HEK293 (cell line): ENCODE measurements around the gene UBE2D2.

Source experiments
- BCL6B ChIP-seq: fragments of 450-650 bp; formaldehyde crosslinking; IDR thresholded peaks from 2 replicates; pipeline ENCODE4 v1.5.1; 2017; ENCODE audit warnings: missing biosample characterization, missing genetic modification characterization
- GFI1B ChIP-seq: fragments of 450-650 bp; formaldehyde crosslinking; IDR thresholded peaks from 2 replicates; pipeline ENCODE4 v1.5.1; 2016; ENCODE audit warnings: missing biosample characterization, missing genetic modification characterization
- GLIS1 ChIP-seq: fragments of 450-650 bp; formaldehyde crosslinking; IDR thresholded peaks from 2 replicates; pipeline ENCODE4 v1.5.1; 2016; ENCODE audit warnings: missing biosample characterization, missing genetic modification characterization
- GLIS2 ChIP-seq: fragments of 450-650 bp; formaldehyde crosslinking; IDR thresholded peaks from 2 replicates; pipeline ENCODE4 v1.5.1; 2016; ENCODE audit warnings: missing biosample characterization, missing genetic modification characterization
- KLF1 ChIP-seq: fragments of 450-650 bp; formaldehyde crosslinking; IDR thresholded peaks from 2 replicates; pipeline ENCODE4 v1.5.1; 2016; ENCODE audit warnings: missing biosample characterization, missing genetic modification characterization
- KLF16 ChIP-seq: fragments of 450-650 bp; formaldehyde crosslinking; IDR thresholded peaks from 2 replicates; pipeline ENCODE4 v1.5.1; 2017; ENCODE audit warnings: missing biosample characterization, missing genetic modification characterization
- OVOL3 ChIP-seq: fragments of 450-650 bp; formaldehyde crosslinking; IDR thresholded peaks from 2 replicates; pipeline ENCODE4 v1.5.1; 2016; ENCODE audit warnings: missing biosample characterization, missing genetic modification characterization
- SP2 ChIP-seq: fragments of 450-650 bp; formaldehyde crosslinking; IDR thresholded peaks from 2 replicates; pipeline ENCODE4 v1.5.1; 2016; ENCODE audit warnings: missing biosample characterization, missing genetic modification characterization
- YY2 ChIP-seq: fragments of 450-650 bp; formaldehyde crosslinking; IDR thresholded peaks from 2 replicates; pipeline ENCODE4 v1.5.1; 2016; ENCODE audit warnings: missing biosample characterization, missing genetic modification characterization
- ZFP41 ChIP-seq: fragments of 450-650 bp; formaldehyde crosslinking; IDR thresholded peaks from 2 replicates; pipeline ENCODE4 v1.5.1; 2016; ENCODE audit warnings: missing biosample characterization, missing genetic modification characterization, borderline replicate concordance
- ZNF10 ChIP-seq: fragments of 450-650 bp; formaldehyde crosslinking; IDR thresholded peaks from 2 replicates; pipeline ENCODE4 v1.5.1; 2017; ENCODE audit warnings: missing biosample characterization, missing genetic modification characterization
- ZNF146 ChIP-seq: fragments of 450-650 bp; formaldehyde crosslinking; IDR thresholded peaks from 2 replicates; pipeline ENCODE4 v1.5.1; 2016; ENCODE audit warnings: missing biosample characterization, missing genetic modification characterization
- ZNF2 ChIP-seq: fragments of 450-650 bp; formaldehyde crosslinking; IDR thresholded peaks from 2 replicates; pipeline ENCODE4 v1.5.1; 2016; ENCODE audit warnings: missing biosample characterization, missing genetic modification characterization
- ZNF221 ChIP-seq: fragments of 450-650 bp; formaldehyde crosslinking; IDR thresholded peaks from 2 replicates; pipeline ENCODE4 v1.5.1; 2017; ENCODE audit warnings: missing biosample characterization, missing genetic modification characterization, borderline replicate concordance
- ZNF239 ChIP-seq: fragments of 450-650 bp; formaldehyde crosslinking; IDR thresholded peaks from 2 replicates; pipeline ENCODE4 v1.5.1; 2016; ENCODE audit warnings: missing biosample characterization, missing genetic modification characterization
- ZNF561 ChIP-seq: fragments of 450-650 bp; IDR thresholded peaks from 2 replicates; pipeline ENCODE4 v1.5.1; 2018; ENCODE audit warnings: missing biosample characterization, missing genetic modification characterization, borderline replicate concordance
- ZNF624 ChIP-seq: fragments of 450-650 bp; formaldehyde crosslinking; IDR thresholded peaks from 2 replicates; pipeline ENCODE4 v1.5.1; 2017; ENCODE audit warnings: missing biosample characterization, missing genetic modification characterization
- ZNF660 ChIP-seq: fragments of 450-650 bp; IDR thresholded peaks from 2 replicates; pipeline ENCODE4 v1.5.1; 2018; ENCODE audit warnings: missing biosample characterization, mild to moderate bottlenecking, missing genetic modification characterization
- ZNF692 ChIP-seq: fragments of 450-650 bp; formaldehyde crosslinking; IDR thresholded peaks from 2 replicates; pipeline ENCODE4 v1.5.1; 2016; ENCODE audit warnings: missing biosample characterization, missing genetic modification characterization
- ZNF747 ChIP-seq: fragments of 450-650 bp; formaldehyde crosslinking; IDR thresholded peaks from 2 replicates; pipeline ENCODE4 v1.5.1; 2016; ENCODE audit warnings: missing biosample characterization, missing genetic modification characterization
- ZNF76 ChIP-seq: fragments of 450-650 bp; formaldehyde crosslinking; IDR thresholded peaks from 2 replicates; pipeline ENCODE4; 2016; ENCODE audit warnings: low read depth, missing biosample characterization, missing genetic modification characterization, borderline replicate concordance
- ZNF777 ChIP-seq: fragments of 450-650 bp; formaldehyde crosslinking; IDR thresholded peaks from 2 replicates; pipeline ENCODE4 v1.5.1; 2017; ENCODE audit warnings: missing biosample characterization, missing genetic modification characterization, borderline replicate concordance
- ZNF785 ChIP-seq: fragments of 450-650 bp; formaldehyde crosslinking; IDR thresholded peaks from 2 replicates; pipeline ENCODE4 v1.5.1; 2016; ENCODE audit warnings: missing biosample characterization, missing genetic modification characterization
- ZNF843 ChIP-seq: fragments of 450-650 bp; formaldehyde crosslinking; IDR thresholded peaks from 2 replicates; pipeline ENCODE4 v1.5.1; 2016; ENCODE audit warnings: missing biosample characterization, missing genetic modification characterization
- ZSCAN30 ChIP-seq: fragments of 450-650 bp; IDR thresholded peaks from 2 replicates; pipeline ENCODE4 v1.5.1; 2018; ENCODE audit warnings: missing biosample characterization, mild to moderate bottlenecking, missing genetic modification characterization, moderate library complexity
- TF ChIP-seq, protein P1 (sequence below): fragments of 450-650 bp; formaldehyde crosslinking; IDR thresholded peaks from 2 replicates; pipeline ENCODE4 v1.5.1; 2016; ENCODE audit warnings: missing biosample characterization, missing genetic modification characterization
- TF ChIP-seq, protein P2 (sequence below): fragments of 450-650 bp; formaldehyde crosslinking; IDR thresholded peaks from 2 replicates; pipeline ENCODE4 v1.5.1; 2016; ENCODE audit warnings: missing biosample characterization, missing genetic modification characterization
- TF ChIP-seq, protein P3 (sequence below): fragments of 450-650 bp; formaldehyde crosslinking; IDR thresholded peaks from 2 replicates; pipeline ENCODE4 v1.5.1; 2017; ENCODE audit warnings: missing biosample characterization, missing genetic modification characterization
- TF ChIP-seq, protein P4 (sequence below): sonication (generic); formaldehyde crosslinking; IDR thresholded peaks from 2 replicates; pipeline ENCODE4 v1.8.1; 2022; ENCODE audit warnings: mild to moderate bottlenecking, moderate library complexity, missing genetic modification reagents

UBE2D2 gene

GRCh38 chr5:139517683-139518564 lies 43.2 kb upstream of the UBE2D2 start (continued):
- TF ChIP-seq ZNF624 (tag by site-specific recombination) (0 out of 2 replicates have a peak, but pooled peaks have one; percentile 9), GLIS1 (tag by site-specific recombination) (peak; percentile 88), ZNF10 (peak; percentile 89), ZNF692 (tag by site-specific recombination) (peak; percentile 95), ZNF785 (tag by site-specific recombination) (peak; percentile 69), ZNF777 (tag by site-specific recombination) (peak; percentile 90; the same call in 1 of the 2 replicates), ZNF660 (tag by site-specific recombination) (peak; percentile 97), KLF1 (tag by site-specific recombination) (peak; percentile 58; the same call in 1 of the 2 replicates), BCL6B (no peak), SP2 (tag by site-specific recombination) (no peak; the same call in 1 of the 2 replicates), YY2 (tag by site-specific recombination) (peak; percentile 74; the same call in 1 of the 2 replicates), ZNF221 (tag by site-specific recombination) (peak; percentile 14; the same call in 1 of the 2 replicates), ZNF561 (peak; percentile 91; the same call in 1 of the 2 replicates), ZNF747 (tag by site-specific recombination) (no peak), KLF16 (tag by site-specific recombination) (peak; percentile 70; the same call in 1 of the 2 replicates), GFI1B (tag by site-specific recombination) (peak; percentile 10; the same call in 1 of the 2 replicates), ZNF239 (tag by site-specific recombination) (peak; percentile 45; the same call in 1 of the 2 replicates), ZNF146 (tag by site-specific recombination) (peak; percentile 6; the same call in 1 of the 2 replicates), GLIS2 (tag by site-specific recombination) (peak; percentile 95), ZNF843 (tag by site-specific recombination) (peak; percentile 84), ZNF76 (tag by site-specific recombination) (peak; percentile 98), ZSCAN30 (tag by site-specific recombination) (peak; percentile 98), ZFP41 (tag by site-specific recombination) (no peak), OVOL3 (tag by site-specific recombination) (no peak), ZNF2 (peak; percentile 98)
- TF ChIP-seq, protein P1, sequence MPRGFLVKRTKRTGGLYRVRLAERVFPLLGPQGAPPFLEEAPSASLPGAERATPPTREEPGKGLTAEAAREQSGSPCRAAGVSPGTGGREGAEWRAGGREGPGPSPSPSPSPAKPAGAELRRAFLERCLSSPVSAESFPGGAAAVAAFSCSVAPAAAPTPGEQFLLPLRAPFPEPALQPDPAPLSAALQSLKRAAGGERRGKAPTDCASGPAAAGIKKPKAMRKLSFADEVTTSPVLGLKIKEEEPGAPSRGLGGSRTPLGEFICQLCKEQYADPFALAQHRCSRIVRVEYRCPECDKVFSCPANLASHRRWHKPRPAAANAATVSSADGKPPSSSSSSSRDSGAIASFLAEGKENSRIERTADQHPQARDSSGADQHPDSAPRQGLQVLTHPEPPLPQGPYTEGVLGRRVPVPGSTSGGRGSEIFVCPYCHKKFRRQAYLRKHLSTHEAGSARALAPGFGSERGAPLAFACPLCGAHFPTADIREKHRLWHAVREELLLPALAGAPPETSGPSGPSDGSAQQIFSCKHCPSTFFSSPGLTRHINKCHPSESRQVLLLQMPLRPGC, result peak; percentile 90
- TF ChIP-seq, protein P2, sequence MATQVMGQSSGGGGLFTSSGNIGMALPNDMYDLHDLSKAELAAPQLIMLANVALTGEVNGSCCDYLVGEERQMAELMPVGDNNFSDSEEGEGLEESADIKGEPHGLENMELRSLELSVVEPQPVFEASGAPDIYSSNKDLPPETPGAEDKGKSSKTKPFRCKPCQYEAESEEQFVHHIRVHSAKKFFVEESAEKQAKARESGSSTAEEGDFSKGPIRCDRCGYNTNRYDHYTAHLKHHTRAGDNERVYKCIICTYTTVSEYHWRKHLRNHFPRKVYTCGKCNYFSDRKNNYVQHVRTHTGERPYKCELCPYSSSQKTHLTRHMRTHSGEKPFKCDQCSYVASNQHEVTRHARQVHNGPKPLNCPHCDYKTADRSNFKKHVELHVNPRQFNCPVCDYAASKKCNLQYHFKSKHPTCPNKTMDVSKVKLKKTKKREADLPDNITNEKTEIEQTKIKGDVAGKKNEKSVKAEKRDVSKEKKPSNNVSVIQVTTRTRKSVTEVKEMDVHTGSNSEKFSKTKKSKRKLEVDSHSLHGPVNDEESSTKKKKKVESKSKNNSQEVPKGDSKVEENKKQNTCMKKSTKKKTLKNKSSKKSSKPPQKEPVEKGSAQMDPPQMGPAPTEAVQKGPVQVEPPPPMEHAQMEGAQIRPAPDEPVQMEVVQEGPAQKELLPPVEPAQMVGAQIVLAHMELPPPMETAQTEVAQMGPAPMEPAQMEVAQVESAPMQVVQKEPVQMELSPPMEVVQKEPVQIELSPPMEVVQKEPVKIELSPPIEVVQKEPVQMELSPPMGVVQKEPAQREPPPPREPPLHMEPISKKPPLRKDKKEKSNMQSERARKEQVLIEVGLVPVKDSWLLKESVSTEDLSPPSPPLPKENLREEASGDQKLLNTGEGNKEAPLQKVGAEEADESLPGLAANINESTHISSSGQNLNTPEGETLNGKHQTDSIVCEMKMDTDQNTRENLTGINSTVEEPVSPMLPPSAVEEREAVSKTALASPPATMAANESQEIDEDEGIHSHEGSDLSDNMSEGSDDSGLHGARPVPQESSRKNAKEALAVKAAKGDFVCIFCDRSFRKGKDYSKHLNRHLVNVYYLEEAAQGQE (tag by site-specific recombination), result peak; percentile 85
- TF ChIP-seq, protein P3, sequence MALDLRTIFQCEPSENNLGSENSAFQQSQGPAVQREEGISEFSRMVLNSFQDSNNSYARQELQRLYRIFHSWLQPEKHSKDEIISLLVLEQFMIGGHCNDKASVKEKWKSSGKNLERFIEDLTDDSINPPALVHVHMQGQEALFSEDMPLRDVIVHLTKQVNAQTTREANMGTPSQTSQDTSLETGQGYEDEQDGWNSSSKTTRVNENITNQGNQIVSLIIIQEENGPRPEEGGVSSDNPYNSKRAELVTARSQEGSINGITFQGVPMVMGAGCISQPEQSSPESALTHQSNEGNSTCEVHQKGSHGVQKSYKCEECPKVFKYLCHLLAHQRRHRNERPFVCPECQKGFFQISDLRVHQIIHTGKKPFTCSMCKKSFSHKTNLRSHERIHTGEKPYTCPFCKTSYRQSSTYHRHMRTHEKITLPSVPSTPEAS (tag by site-specific recombination), result 0 out of 2 replicates have a peak, but pooled peaks have one; percentile 4
- TF ChIP-seq, protein P4, sequence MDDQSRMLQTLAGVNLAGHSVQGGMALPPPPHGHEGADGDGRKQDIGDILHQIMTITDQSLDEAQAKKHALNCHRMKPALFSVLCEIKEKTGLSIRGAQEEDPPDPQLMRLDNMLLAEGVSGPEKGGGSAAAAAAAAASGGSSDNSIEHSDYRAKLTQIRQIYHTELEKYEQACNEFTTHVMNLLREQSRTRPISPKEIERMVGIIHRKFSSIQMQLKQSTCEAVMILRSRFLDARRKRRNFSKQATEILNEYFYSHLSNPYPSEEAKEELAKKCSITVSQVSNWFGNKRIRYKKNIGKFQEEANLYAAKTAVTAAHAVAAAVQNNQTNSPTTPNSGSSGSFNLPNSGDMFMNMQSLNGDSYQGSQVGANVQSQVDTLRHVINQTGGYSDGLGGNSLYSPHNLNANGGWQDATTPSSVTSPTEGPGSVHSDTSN (CRISPR knock-in tag), result 0 out of 2 replicates have a peak, but pooled peaks have one; percentile 53
